ENCODE results near the gene CHAT.

CHAT gene

GRCh38 chr10:49698679-49699078 is 84.8 kb downstream of the CHAT start:
- no peaks in the 10 kb centered on the region for H3K27me3 ChIP-seq (ENCODE audit: insufficient read depth, poor library complexity, severe bottlenecking)

GRCh38 chr10:49700211-49700610 is 86.4 kb downstream of the CHAT start:
- Histone ChIP-seq H3K27me3 (ENCODE audit: insufficient read depth, poor library complexity, severe bottlenecking) (no peaks in the 10 kb centered on the region), H3K4me3 (replicated peaks; ENCODE audit: insufficient read depth, low read length) (no peak overlapping the region), H3K27ac (replicated peaks) (no peak overlapping the region)

More at GRCh38 chr10:49698679-49699078, 84.8 kb downstream of the CHAT start:
- Histone ChIP-seq H3K27ac (replicated peaks) (no peak overlapping the region), H3K4me3 (replicated peaks; ENCODE audit: insufficient read depth, low read length) (no peak overlapping the region)
- DNase-seq (ENCODE audit: low read depth in 1 of 2, low spot score in 1 of 2) = no peak
- TF ChIP-seq GABPA (IDR thresholded peaks at IDR 0.05; ENCODE audit: low read depth) (no peak), POLR2AphosphoS5 (IDR thresholded peaks at IDR 0.05; ENCODE audit: low read depth) (no peak), REST (IDR thresholded peaks at IDR 0.05; ENCODE audit: insufficient replicate concordance, low read depth) (no peak), SPI1 (IDR thresholded peaks at IDR 0.05; ENCODE audit: borderline replicate concordance, low read depth) (no peak)
- TF ChIP-seq, protein P1, sequence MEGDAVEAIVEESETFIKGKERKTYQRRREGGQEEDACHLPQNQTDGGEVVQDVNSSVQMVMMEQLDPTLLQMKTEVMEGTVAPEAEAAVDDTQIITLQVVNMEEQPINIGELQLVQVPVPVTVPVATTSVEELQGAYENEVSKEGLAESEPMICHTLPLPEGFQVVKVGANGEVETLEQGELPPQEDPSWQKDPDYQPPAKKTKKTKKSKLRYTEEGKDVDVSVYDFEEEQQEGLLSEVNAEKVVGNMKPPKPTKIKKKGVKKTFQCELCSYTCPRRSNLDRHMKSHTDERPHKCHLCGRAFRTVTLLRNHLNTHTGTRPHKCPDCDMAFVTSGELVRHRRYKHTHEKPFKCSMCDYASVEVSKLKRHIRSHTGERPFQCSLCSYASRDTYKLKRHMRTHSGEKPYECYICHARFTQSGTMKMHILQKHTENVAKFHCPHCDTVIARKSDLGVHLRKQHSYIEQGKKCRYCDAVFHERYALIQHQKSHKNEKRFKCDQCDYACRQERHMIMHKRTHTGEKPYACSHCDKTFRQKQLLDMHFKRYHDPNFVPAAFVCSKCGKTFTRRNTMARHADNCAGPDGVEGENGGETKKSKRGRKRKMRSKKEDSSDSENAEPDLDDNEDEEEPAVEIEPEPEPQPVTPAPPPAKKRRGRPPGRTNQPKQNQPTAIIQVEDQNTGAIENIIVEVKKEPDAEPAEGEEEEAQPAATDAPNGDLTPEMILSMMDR (IDR thresholded peaks at IDR 0.05; ENCODE audit: insufficient read depth, low read length) = no peak

GRCh38 chr10:49700997-49701396 is 87.2 kb downstream of the CHAT start:
- TF ChIP-seq, protein P1 (IDR thresholded peaks at IDR 0.05; ENCODE audit: insufficient read depth, low read length) = no peak
- TF ChIP-seq REST (IDR thresholded peaks at IDR 0.05; ENCODE audit: insufficient replicate concordance, low read depth) = no peak
- TF ChIP-seq SPI1 (IDR thresholded peaks at IDR 0.05; ENCODE audit: borderline replicate concordance, low read depth) = no peak
- no peak for TF ChIP-seq GABPA (IDR thresholded peaks at IDR 0.05; ENCODE audit: low read depth)
- no peak for TF ChIP-seq POLR2AphosphoS5 (IDR thresholded peaks at IDR 0.05; ENCODE audit: low read depth)
- no peak overlapping the region for H3K27ac ChIP-seq (replicated peaks)
- H3K27me3 ChIP-seq (ENCODE audit: insufficient read depth, poor library complexity, severe bottlenecking) = no peaks in the 10 kb centered on the region
- H3K4me3 ChIP-seq (replicated peaks; ENCODE audit: insufficient read depth, low read length) = no peak overlapping the region
- no peak for DNase-seq (ENCODE audit: low read depth in 1 of 2, low spot score in 1 of 2)

More at GRCh38 chr10:49700211-49700610, 86.4 kb downstream of the CHAT start:
- no peak for TF ChIP-seq POLR2AphosphoS5 (IDR thresholded peaks at IDR 0.05; ENCODE audit: low read depth)
- no peak for DNase-seq (ENCODE audit: low read depth in 1 of 2, low spot score in 1 of 2)

DNA sequence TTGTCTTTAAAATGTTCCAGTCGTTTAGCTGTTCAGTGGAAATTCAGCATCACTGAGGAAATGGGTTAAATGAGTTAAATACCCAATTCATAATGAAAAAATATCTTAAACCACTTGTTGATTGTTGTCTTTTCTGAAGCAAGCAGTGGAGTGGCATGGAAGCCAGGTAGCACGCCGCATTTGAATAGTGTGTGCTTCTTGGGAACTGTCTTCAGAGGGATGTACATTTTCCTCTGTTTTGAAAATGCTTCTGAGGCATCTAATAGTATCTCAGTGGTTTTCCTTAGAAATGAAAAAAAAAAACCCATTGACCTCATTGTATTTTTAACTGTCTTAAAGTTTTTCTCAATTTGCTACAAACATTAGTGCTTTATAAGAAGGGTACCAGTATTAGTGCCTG is 93.7 kb downstream of the CHAT start:
- no peak for DNase-seq (ENCODE audit: low read depth in 1 of 2, low spot score in 1 of 2)
- no peaks in the 10 kb centered on the region for H3K27me3 ChIP-seq (ENCODE audit: insufficient read depth, poor library complexity, severe bottlenecking)
- TF ChIP-seq POLR2AphosphoS5 (IDR thresholded peaks at IDR 0.05; ENCODE audit: low read depth) = no peak
- TF ChIP-seq SPI1 (IDR thresholded peaks at IDR 0.05; ENCODE audit: borderline replicate concordance, low read depth) = no peak
- TF ChIP-seq REST (IDR thresholded peaks at IDR 0.05; ENCODE audit: insufficient replicate concordance, low read depth) = no peak
- TF ChIP-seq GABPA (IDR thresholded peaks at IDR 0.05; ENCODE audit: low read depth) = no peak
- TF ChIP-seq, protein P1 (IDR thresholded peaks at IDR 0.05; ENCODE audit: insufficient read depth, low read length) = no peak
- H3K4me3 ChIP-seq (replicated peaks; ENCODE audit: insufficient read depth, low read length) = no peak overlapping the region
- no peak overlapping the region for H3K27ac ChIP-seq (replicated peaks)

Data from HL-60 (cell line).